ENCODE measurements around the gene GUCY2F. TPM values are rescaled to one million over a fixed set of nuclear protein-coding genes. Genes with fewer than 3 reads are reported as not detected.

The GUCY2F gene
- total RNA-seq, 1 experiment from 2014 or later: not detected

DNA sequence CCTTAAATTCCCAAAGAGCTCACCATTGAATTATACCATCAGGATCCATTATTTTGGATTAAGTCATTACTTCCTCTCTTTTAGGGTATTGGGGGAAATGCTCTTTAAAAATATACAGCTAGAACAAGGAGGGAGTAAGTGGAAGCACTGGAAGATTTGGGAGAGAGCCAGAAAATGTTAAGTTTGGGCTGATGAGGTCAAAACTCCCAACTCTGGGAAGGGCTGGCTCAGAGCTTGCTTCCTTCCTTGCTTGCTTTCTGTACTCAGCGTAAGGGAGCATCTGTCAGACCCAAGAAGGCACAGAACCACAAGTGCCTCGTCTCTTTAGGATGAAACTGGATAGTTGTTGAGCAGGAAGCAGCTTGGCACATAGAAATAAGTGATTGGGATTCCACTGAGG is 138.2 kb downstream of the GUCY2F start:
- DNase-seq (ENCODE audit: low read depth): no peak

DNA sequence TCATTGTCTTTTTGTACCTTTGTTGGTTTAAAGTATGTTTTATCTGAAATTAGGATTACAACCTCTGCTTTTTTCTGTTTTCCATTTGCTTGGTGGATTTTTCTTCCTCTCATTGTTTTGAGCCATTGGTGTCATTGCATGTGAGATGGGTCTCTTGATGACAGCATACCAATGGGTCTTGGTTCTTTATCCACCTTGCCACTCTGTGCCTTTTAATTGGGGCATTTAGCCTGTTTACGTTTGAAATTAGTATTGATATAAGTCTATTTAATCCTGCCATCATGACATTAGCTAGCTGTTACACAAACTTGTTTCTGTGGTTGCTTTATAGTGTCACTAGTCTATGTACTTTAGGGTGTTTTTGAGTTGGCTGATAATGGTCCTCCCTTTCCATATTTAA is 145.7 kb downstream of the GUCY2F start:
- no peak for DNase-seq (ENCODE audit: low read depth)

DNA sequence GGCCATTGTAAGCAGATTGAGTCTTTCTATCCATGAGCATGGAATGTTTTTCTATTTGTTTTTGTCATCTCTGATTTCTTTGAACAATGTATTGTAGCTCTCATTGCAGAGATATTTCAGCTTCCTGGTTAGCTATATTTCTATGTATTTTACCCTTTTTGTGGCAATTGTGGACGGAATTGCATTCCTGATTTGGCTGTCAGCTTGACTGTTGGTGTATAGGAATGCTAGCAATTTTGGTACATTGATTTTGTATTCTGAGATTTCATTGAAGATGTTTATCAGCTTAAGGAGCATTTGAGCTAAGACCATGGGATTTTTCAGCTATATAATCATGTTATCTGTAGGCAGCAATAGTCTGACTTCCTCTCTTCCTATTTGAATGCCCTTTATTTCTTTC is 154.6 kb downstream of the GUCY2F start:
- no peak for DNase-seq (ENCODE audit: low read depth)

Other genes with a start within 250 kb of the GUCY2F start
- gene NXT2, start 54.8 kb upstream of the GUCY2F start, total RNA-seq (2014; rRNA removed; shearing (Covaris generic)): 16.2 and 18.3 TPM in 2 replicates
- 0.12 and 0.20 TPM in 2 replicates for gene KCNE5, start 143.1 kb upstream of the GUCY2F start, total RNA-seq (2014; rRNA removed; shearing (Covaris generic))

Measured in RPMI7951 (cell line).